Progenitor cell of endocrine pancreas (in vitro differentiated cells): ENCODE data around the gene ACSF3. TPM values are rescaled to one million over a fixed set of nuclear protein-coding genes. Genes with fewer than 3 reads are reported as not detected.

ENCODE experiments used
- DNase-seq: peaks from one replicate; pipeline ENCODE4 v3.0.0; 2021; ENCODE audit warnings: low spot score; ENCODE audit not compliant: unreplicated experiment
- H3K27ac Mint-ChIP-seq: 2 replicates; pipeline ENCODE4 v1.8.0; 2021; ENCODE audit warnings: mild to moderate bottlenecking, moderate library complexity, mixed read lengths
- H3K27me3 Mint-ChIP-seq: 2 replicates; pipeline ENCODE4 v1.8.0; 2021; ENCODE audit warnings: mixed read lengths
- H3K36me3 Mint-ChIP-seq: 2 replicates; pipeline ENCODE4 v1.8.0; 2022; ENCODE audit warnings: mixed read lengths; ENCODE audit not compliant: insufficient read depth
- H3K4me1 Mint-ChIP-seq: 2 replicates; pipeline ENCODE4 v1.8.0; 2021; ENCODE audit warnings: low read depth, mixed read lengths
- H3K4me3 Mint-ChIP-seq: 2 replicates; pipeline ENCODE4 v1.8.0; 2021; ENCODE audit warnings: low read depth, mild to moderate bottlenecking, moderate library complexity, mixed read lengths
- H3K9me3 Mint-ChIP-seq: 2 replicates; pipeline ENCODE4 v1.8.0; 2021; ENCODE audit warnings: low read depth, mixed read lengths
- CTCF ChIP-seq: fragments of 200-600 bp; sonication (generic); IDR thresholded peaks from one replicate; pipeline ENCODE4 v1.5.0; 2021; ENCODE audit warnings: antibody characterized with exemption, mild to moderate bottlenecking; ENCODE audit not compliant: unreplicated experiment
- total RNA-seq: library from RNA; stranded (reverse); gene quantifications from 2 replicates; pipeline ENCODE4 v1.2.1, GENCODE V29; 2021

The ACSF3 gene
- total RNA-seq, 1 donor from 2014 or later = 31.3 TPM

GRCh38 chr16:89195521-89196171 lies 102.0 kb downstream of the ACSF3 start:
- peaks cover 4% of the 10 kb centered on the region for H3K4me1 Mint-ChIP-seq
- H3K9me3 Mint-ChIP-seq = no peaks in the 10 kb centered on the region
- no peak for TF ChIP-seq CTCF
- no peak overlapping the region for H3K27ac Mint-ChIP-seq
- DNase-seq = no peak
- peaks cover 26% of the 10 kb centered on the region for H3K27me3 Mint-ChIP-seq
- no peaks in the 10 kb centered on the region for H3K36me3 Mint-ChIP-seq
- H3K4me3 Mint-ChIP-seq = no peak overlapping the region

- TF ChIP-seq CTCF = no peak
- Mint-ChIP-seq H3K27me3 (peaks cover 22% of the 10 kb centered on the region), H3K9me3 (no peaks in the 10 kb centered on the region), H3K4me1 (peaks cover 4% of the 10 kb centered on the region), H3K4me3 (no peak overlapping the region), H3K36me3 (no peaks in the 10 kb centered on the region), H3K27ac (no peak overlapping the region)
- DNase-seq = no peak
Observed at GRCh38 chr16:89197033-89197632, 103.5 kb downstream of the ACSF3 start.

- Mint-ChIP-seq H3K4me3 (no peak overlapping the region), H3K27ac (no peak overlapping the region), H3K27me3 (peaks cover 28% of the 10 kb centered on the region), H3K4me1 (peaks cover 4% of the 10 kb centered on the region), H3K9me3 (no peaks in the 10 kb centered on the region), H3K36me3 (no peaks in the 10 kb centered on the region)
- no peak for TF ChIP-seq CTCF
- no peak for DNase-seq
Observed at GRCh38 chr16:89197633-89198416, 104.2 kb downstream of the ACSF3 start.

- peaks cover 1% of the 10 kb centered on the region for H3K36me3 Mint-ChIP-seq
- DNase-seq = no peak
- no peak for TF ChIP-seq CTCF
- peaks cover 36% of the 10 kb centered on the region for H3K27me3 Mint-ChIP-seq
- peaks cover 4% of the 10 kb centered on the region for H3K4me1 Mint-ChIP-seq
- no peak overlapping the region for H3K27ac Mint-ChIP-seq
- no peak overlapping the region for H3K4me3 Mint-ChIP-seq
- H3K9me3 Mint-ChIP-seq = peaks cover 5% of the 10 kb centered on the region
Observed at GRCh38 chr16:89198417-89199240, 105.0 kb downstream of the ACSF3 start.
